Astrocyte (in vitro differentiated cells and primary cell): ENCODE results near the gene PEPD. TPM values are rescaled to one million over a fixed set of nuclear protein-coding genes. Genes with fewer than 3 reads are reported as not detected.

Experiments used
- DNase-seq: peaks from one replicate; pipeline ENCODE4 v3.0.0-alpha.2; 2010; ENCODE audit warnings: low read depth
- FAIRE-seq: peaks from 2 replicates; lab custom pipeline; 2011; peaks lifted over from hg19 to GRCh38; lab: Jason Lieb, UNC
- H2AFZ ChIP-seq: 2 replicates; pipeline ENCODE4 v1.6.0; 2012; ENCODE audit warnings: low read depth, low read length, inconsistent platforms
- H3K27ac ChIP-seq: 2 replicates; pipeline ENCODE4 v1.5.1; 2011; ENCODE audit warnings: low read depth, low read length, inconsistent platforms
- H3K27me3 ChIP-seq: 2 replicates; pipeline ENCODE4 v1.6.0; 2011; ENCODE audit warnings: low read length, inconsistent platforms; ENCODE audit not compliant: insufficient read depth
- H3K36me3 ChIP-seq: 2 replicates; pipeline ENCODE4 v1.5.1; 2011; ENCODE audit warnings: low read length, inconsistent platforms; ENCODE audit not compliant: insufficient read depth
- H3K4me1 ChIP-seq: 2 replicates; pipeline ENCODE4 v1.5.1; 2011; ENCODE audit warnings: low read length, inconsistent platforms; ENCODE audit not compliant: insufficient read depth
- H3K4me2 ChIP-seq: 2 replicates; pipeline ENCODE4 v1.6.0; 2012; ENCODE audit warnings: low read length, inconsistent platforms
- H3K4me3 ChIP-seq: 2 replicates; pipeline ENCODE4 v1.5.1; 2011; ENCODE audit warnings: low read depth, mild to moderate bottlenecking, low read length, inconsistent platforms; ENCODE audit not compliant: insufficient read depth
- H3K79me2 ChIP-seq: 2 replicates; pipeline ENCODE4 v1.6.0; 2012; ENCODE audit warnings: mild to moderate bottlenecking, low read length, inconsistent platforms; ENCODE audit not compliant: insufficient read depth
- H3K9ac ChIP-seq: 2 replicates; pipeline ENCODE4 v1.6.0; 2012; ENCODE audit warnings: mild to moderate bottlenecking, low read length, inconsistent platforms
- H3K9me3 ChIP-seq: 2 replicates; pipeline ENCODE4 v1.5.1; 2012; ENCODE audit warnings: low read depth, mild to moderate bottlenecking, low read length, inconsistent platforms; ENCODE audit not compliant: insufficient read depth
- H4K20me1 ChIP-seq: 2 replicates; pipeline ENCODE4 v1.6.0; 2012; ENCODE audit warnings: low read length, inconsistent platforms; ENCODE audit not compliant: insufficient read depth
- H3K27ac Mint-ChIP-seq: one replicate; pipeline ENCODE4 v1.8.0; 2021; ENCODE audit warnings: mild to moderate bottlenecking, mixed read lengths; ENCODE audit not compliant: unreplicated experiment
- H3K27me3 Mint-ChIP-seq: one replicate; pipeline ENCODE4 v1.8.0; 2021; ENCODE audit warnings: low read depth, mixed read lengths; ENCODE audit not compliant: unreplicated experiment
- H3K36me3 Mint-ChIP-seq: one replicate; pipeline ENCODE4 v1.8.0; 2021; ENCODE audit warnings: low read depth, mixed read lengths; ENCODE audit not compliant: unreplicated experiment
- H3K4me1 Mint-ChIP-seq: one replicate; pipeline ENCODE4 v1.8.0; 2021; ENCODE audit warnings: low read depth, mixed read lengths; ENCODE audit not compliant: unreplicated experiment
- H3K4me3 Mint-ChIP-seq: one replicate; pipeline ENCODE4 v1.8.0; 2021; ENCODE audit warnings: mild to moderate bottlenecking, moderate library complexity, mixed read lengths; ENCODE audit not compliant: unreplicated experiment
- H3K9me3 Mint-ChIP-seq: one replicate; pipeline ENCODE4 v1.8.0; 2021; ENCODE audit warnings: mild to moderate bottlenecking, mixed read lengths; ENCODE audit not compliant: unreplicated experiment
- EZH2 ChIP-seq: IDR thresholded peaks from 2 replicates; pipeline ENCODE4 v1.6.1; 2012; ENCODE audit warnings: mild to moderate bottlenecking, low read length, inconsistent platforms; ENCODE audit not compliant: insufficient read depth
- total RNA-seq: library from RNA; stranded (reverse); gene quantifications from 2 replicates; pipeline ENCODE4 v1.2.1, GENCODE V29; 2021
- TF ChIP-seq, protein P1 (sequence below): IDR thresholded peaks from 2 replicates; pipeline ENCODE4 v1.5.1; 2011; ENCODE audit warnings: low read depth, mild to moderate bottlenecking, inconsistent platforms, low read length, moderate library complexity; ENCODE audit not compliant: insufficient read depth

Gene PEPD
- total RNA-seq, 1 donor from 2014 or later: 37.9 TPM

DNA sequence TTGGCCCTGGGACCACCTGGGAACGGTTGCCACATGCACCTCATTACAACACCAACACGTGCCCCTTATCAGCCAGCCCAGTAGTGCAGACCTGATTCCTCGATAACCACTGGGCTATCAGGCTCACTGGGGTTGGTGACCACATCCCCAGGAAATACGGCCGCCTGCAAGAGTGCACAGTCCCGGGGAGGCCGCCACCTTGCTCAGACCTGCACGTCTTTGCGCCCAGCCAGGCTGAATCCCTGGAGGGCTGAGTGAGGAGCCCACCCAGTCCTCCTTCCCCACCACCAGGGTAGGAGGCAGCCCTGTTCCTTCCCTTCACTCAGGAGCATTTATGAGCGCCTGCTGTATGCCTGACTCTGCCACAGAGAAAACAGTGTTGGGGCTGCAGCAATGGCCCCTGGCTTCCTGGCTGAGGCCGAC, 80.3 kb downstream of the PEPD start:
- Histone ChIP-seq H3K27ac (no peak overlapping the region), H3K4me2 (no peak overlapping the region), H3K4me3 (no peak overlapping the region), H3K27me3 (no peaks in the 10 kb centered on the region), H4K20me1 (peaks cover 6% of the 10 kb centered on the region), H3K79me2 (no peaks in the 10 kb centered on the region), H2AFZ (no peak overlapping the region), H3K4me1 (peaks cover 14% of the 10 kb centered on the region), H3K9ac (no peak overlapping the region), H3K36me3 (no peaks in the 10 kb centered on the region), H3K9me3 (no peaks in the 10 kb centered on the region)
- Mint-ChIP-seq H3K27ac (no peak overlapping the region), H3K27me3 (no peaks in the 10 kb centered on the region), H3K36me3 (peaks cover 9% of the 10 kb centered on the region), H3K4me3 (no peak overlapping the region), H3K4me1 (no peaks in the 10 kb centered on the region), H3K9me3 (no peaks in the 10 kb centered on the region)
- TF ChIP-seq EZH2: no peak
- TF ChIP-seq, protein P1, sequence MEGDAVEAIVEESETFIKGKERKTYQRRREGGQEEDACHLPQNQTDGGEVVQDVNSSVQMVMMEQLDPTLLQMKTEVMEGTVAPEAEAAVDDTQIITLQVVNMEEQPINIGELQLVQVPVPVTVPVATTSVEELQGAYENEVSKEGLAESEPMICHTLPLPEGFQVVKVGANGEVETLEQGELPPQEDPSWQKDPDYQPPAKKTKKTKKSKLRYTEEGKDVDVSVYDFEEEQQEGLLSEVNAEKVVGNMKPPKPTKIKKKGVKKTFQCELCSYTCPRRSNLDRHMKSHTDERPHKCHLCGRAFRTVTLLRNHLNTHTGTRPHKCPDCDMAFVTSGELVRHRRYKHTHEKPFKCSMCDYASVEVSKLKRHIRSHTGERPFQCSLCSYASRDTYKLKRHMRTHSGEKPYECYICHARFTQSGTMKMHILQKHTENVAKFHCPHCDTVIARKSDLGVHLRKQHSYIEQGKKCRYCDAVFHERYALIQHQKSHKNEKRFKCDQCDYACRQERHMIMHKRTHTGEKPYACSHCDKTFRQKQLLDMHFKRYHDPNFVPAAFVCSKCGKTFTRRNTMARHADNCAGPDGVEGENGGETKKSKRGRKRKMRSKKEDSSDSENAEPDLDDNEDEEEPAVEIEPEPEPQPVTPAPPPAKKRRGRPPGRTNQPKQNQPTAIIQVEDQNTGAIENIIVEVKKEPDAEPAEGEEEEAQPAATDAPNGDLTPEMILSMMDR: no peak
- no peak for FAIRE-seq
- DNase-seq: no peak

DNA sequence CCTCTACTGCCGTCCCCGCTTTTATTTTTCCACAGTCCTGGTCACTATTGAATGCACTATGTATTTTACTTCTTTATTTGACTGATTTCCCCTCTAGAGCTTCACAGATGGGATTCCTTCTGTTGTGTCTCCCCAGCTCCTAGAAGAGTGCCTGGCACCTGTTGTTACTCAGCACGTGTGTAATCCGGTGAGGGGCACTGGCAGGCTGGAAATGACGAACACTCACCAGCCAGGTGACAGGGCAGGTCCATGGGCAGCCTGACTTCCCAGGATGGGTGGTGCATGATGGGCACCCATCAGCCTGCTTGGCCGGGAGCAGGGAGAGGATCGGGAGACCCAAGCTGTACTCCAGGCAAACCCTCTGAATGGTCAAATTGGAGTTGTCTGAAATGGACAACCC, 80.9 kb downstream of the PEPD start:
- Mint-ChIP-seq H3K9me3 (no peaks in the 10 kb centered on the region), H3K27me3 (no peaks in the 10 kb centered on the region), H3K4me1 (no peaks in the 10 kb centered on the region), H3K27ac (no peak overlapping the region), H3K36me3 (peaks cover 6% of the 10 kb centered on the region), H3K4me3 (no peak overlapping the region)
- Histone ChIP-seq H3K79me2 (no peaks in the 10 kb centered on the region), H2AFZ (no peak overlapping the region), H3K9me3 (no peaks in the 10 kb centered on the region), H4K20me1 (peaks cover 6% of the 10 kb centered on the region), H3K27me3 (no peaks in the 10 kb centered on the region), H3K4me3 (no peak overlapping the region), H3K4me2 (no peak overlapping the region), H3K9ac (no peak overlapping the region), H3K4me1 (peaks cover 8% of the 10 kb centered on the region), H3K36me3 (no peaks in the 10 kb centered on the region), H3K27ac (no peak overlapping the region)
- FAIRE-seq (no peak), DNase-seq (no peak)
- TF ChIP-seq EZH2: no peak
- TF ChIP-seq, protein P1: no peak

DNA sequence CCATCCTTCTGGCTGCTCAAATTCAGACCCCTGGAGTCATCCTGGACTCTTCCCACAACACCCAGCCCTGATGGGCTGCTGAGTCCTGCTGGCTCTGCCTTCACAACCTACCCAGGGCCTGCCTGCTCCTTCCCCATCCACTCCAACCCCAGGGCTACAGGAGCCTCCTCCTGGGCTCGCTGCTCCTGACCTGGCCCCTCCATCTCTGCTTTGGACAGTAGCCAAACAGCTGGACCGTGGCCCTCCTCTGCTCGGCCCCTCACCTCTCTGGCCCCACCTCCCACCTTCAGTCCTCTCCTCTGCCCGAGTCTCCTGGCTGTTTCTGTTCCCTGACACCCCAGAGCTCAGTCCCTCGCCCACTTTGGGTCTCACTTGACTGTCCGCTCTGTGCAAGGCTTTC, 81.3 kb downstream of the PEPD start:
- peaks cover 2% of the 10 kb centered on the region for H3K4me1 Mint-ChIP-seq
- no peak overlapping the region for H3K27ac ChIP-seq
- H3K9ac ChIP-seq: no peak overlapping the region
- H2AFZ ChIP-seq: no peak overlapping the region
- H4K20me1 ChIP-seq: peaks cover 4% of the 10 kb centered on the region
- no peak for FAIRE-seq
- H3K27me3 Mint-ChIP-seq: no peaks in the 10 kb centered on the region
- no peaks in the 10 kb centered on the region for H3K9me3 ChIP-seq
- H3K27me3 ChIP-seq: no peaks in the 10 kb centered on the region
- no peaks in the 10 kb centered on the region for H3K79me2 ChIP-seq
- H3K36me3 ChIP-seq: no peaks in the 10 kb centered on the region
- H3K4me3 Mint-ChIP-seq: no peak overlapping the region
- no peak overlapping the region for H3K27ac Mint-ChIP-seq
- H3K36me3 Mint-ChIP-seq: peaks cover 4% of the 10 kb centered on the region
- TF ChIP-seq EZH2: no peak
- TF ChIP-seq, protein P1: no peak
- no peak for DNase-seq
- H3K4me2 ChIP-seq: no peak overlapping the region
- H3K9me3 Mint-ChIP-seq: no peaks in the 10 kb centered on the region
- no peak overlapping the region for H3K4me3 ChIP-seq
- peaks cover 6% of the 10 kb centered on the region for H3K4me1 ChIP-seq
